RCC 7860 (cell line): ENCODE results near the gene TMEM100.
"Not testable (repeated sequence)": the region's sequence is repeated elsewhere in the genome, so short reads cannot be mapped to it uniquely, and the experiment has no call there.

Source experiments
- DNase-seq: peaks from one replicate; pipeline ENCODE4 v3.0.0-alpha.2; 2015; ENCODE audit warnings: low spot score
- FAIRE-seq: peaks from 2 replicates; lab custom pipeline; 2012; peaks lifted over from hg19 to GRCh38; lab: Jason Lieb, UNC

TMEM100 gene

DNA sequence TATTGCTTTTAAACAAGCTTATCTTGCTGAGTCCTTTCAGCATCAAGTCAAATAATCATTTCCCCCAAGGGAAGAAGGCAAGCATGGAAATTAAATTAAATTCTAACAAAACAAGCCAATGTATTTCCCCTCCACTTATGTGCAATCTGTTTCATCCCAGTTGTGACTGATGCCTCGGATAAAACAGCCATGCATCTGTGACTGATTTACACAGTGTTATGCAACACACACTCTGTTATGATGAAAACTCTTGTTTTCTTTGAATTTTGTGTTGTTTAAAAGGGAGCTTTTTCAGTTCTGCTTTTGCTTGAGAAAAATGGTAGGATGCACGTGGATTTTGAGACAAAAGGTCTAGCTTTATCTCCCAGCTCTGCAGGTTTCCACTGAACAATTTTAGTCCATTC lies 32.6 kb downstream of the TMEM100 start:
- DNase-seq (no peak), FAIRE-seq (no peak)

DNA sequence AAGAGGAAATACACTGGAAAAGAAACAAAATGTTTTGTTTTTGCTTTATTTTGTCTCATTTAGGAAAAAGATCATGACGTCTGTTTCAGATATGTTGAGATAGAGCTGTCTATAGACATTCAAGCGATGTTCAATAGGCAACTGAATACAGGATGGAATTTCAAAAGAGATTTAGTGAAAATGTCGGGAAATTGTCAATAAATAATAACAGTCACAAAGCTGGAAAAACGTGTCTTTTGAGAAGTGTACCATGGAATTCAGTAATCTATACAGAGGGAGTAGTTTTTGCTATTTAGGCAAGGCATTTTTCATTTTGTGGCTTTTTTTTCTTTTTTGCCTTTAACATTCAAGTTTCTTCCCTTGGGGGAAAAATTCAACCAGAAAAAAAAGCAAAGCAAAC lies 33.0 kb downstream of the TMEM100 start:
- DNase-seq, result no peak
- no peak for FAIRE-seq

DNA sequence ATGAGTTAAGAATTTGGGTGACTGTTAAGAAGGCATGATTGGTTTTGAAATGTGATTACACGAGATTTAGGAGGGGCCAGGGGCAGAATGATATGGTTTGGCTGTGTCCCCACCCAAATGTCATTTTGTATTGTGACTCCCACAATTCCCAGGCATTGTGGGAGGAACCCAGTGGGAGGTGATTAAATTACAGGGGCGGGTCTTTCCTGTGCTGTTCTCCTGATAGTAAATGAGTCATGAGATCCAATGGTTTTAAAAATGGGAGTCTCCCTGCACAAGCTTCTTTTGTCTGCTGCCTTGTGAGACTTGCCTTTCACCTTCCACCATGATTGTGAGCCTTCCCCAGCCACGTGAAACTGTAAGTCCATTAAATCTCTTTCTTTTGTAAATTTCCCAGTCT lies 34.6 kb downstream of the TMEM100 start:
- FAIRE-seq (no peak), DNase-seq (no peak)

GRCh38 chr17:55687037-55687436 lies 35.6 kb downstream of the TMEM100 start:
- DNase-seq (no peak), FAIRE-seq (no peak)

- FAIRE-seq (no peak), DNase-seq (no peak)
These were observed 38.9 kb downstream of the TMEM100 start for GRCh38 chr17:55683550-55684315.

- DNase-seq, result no peak
- no peak for FAIRE-seq
These were observed 41.3 kb downstream of the TMEM100 start for GRCh38 chr17:55681342-55681700.

DNA sequence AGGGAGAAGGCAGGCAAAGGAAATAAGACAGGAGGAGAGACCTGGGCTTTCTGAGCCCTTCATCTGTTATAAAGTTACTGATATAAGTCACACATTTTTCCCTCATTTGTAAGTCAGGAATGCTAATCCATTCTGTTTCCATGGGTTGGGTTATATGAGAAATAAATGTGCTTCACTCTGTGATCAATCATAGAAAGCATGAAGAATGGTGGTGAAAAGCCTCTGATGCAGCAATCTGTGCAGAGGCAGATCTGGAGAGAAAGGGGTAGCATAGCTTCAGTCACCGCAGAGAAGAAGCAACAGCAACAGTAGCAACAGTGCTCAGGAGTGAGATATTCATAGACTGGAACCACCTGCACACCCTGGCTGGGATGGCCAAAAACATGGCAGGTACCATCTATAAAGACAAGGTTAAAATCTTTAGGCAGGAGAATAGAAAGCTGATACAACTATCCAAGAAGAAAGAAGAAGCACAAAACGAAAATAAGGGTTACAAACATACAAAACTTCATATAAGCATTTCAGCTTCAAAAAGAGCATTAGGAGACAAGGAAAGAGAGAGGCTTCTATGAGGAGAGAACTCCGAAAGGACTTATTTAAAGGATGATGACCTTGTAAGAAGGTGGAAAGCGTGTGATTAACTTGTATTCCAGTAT lies 41.9 kb downstream of the TMEM100 start:
- no peak for FAIRE-seq

GRCh38 chr17:55677446-55677845 lies 45.2 kb downstream of the TMEM100 start:
- FAIRE-seq, result no peak
- no peak for DNase-seq

More for the DNA sequence above, 41.9 kb downstream of the TMEM100 start:
- DNase-seq, result no peak

GRCh38 chr17:55676274-55676673 lies 46.4 kb downstream of the TMEM100 start:
- FAIRE-seq (no peak), DNase-seq (no peak)

- no peak for DNase-seq
- FAIRE-seq, result no peak
These were observed 48.7 kb downstream of the TMEM100 start for GRCh38 chr17:55673743-55674506.

- DNase-seq, result no peak
- FAIRE-seq, result no peak
These were observed 49.8 kb downstream of the TMEM100 start for GRCh38 chr17:55672585-55673501.

GRCh38 chr17:55672010-55672409 lies 50.7 kb downstream of the TMEM100 start:
- not testable (repeated sequence) for DNase-seq, FAIRE-seq
